ENCODE measurements around the gene WDR70.

The WDR70 gene

GRCh38 chr5:37428044-37428443, 48.9 kb downstream of the WDR70 start:
- no peaks in the 10 kb centered on the region for H3K9me2 ChIP-seq (replicated peaks; ENCODE audit: insufficient read depth, low read length)
- no peaks in the 10 kb centered on the region for H3F3A ChIP-seq (ENCODE audit: insufficient read depth)
- H3K9ac ChIP-seq (ENCODE audit: low read length) = no peak overlapping the region
- no peaks in the 10 kb centered on the region for H3K79me2 ChIP-seq (ENCODE audit: insufficient read depth, low read length)
- H3K4me2 ChIP-seq (ENCODE audit: low read depth, low read length, poor library complexity, severe bottlenecking) = no peak overlapping the region
- H4K20me1 ChIP-seq (ENCODE audit: low read depth, low read length) = no peaks in the 10 kb centered on the region
- H3K4me3 ChIP-seq (ENCODE audit: insufficient read depth, low read length, poor library complexity, severe bottlenecking) = no peak overlapping the region
- H2AFZ ChIP-seq (ENCODE audit: low read depth, low read length, severe bottlenecking) = no peak overlapping the region
- no peaks in the 10 kb centered on the region for H3K9me3 ChIP-seq (ENCODE audit: insufficient read depth, low read length)
- TF ChIP-seq EZH2phosphoT487 (conservative IDR thresholded peaks at IDR 0.05; ENCODE audit: low read length) (no peak), CTCF (IDR thresholded peaks at IDR 0.05; ENCODE audit: insufficient read depth, low read length, poor library complexity, severe bottlenecking) (no peak)
- no peak overlapping the region for H3K27ac ChIP-seq (ENCODE audit: low read depth, low read length)
- H3K27me3 ChIP-seq (ENCODE audit: low read length) = no peaks in the 10 kb centered on the region
- H3K36me3 ChIP-seq (ENCODE audit: low read length) = no peaks in the 10 kb centered on the region

- Histone ChIP-seq H4K20me1 (ENCODE audit: low read depth, low read length) (no peaks in the 10 kb centered on the region), H3K9me2 (replicated peaks; ENCODE audit: insufficient read depth, low read length) (no peaks in the 10 kb centered on the region), H3K4me2 (ENCODE audit: low read depth, low read length, poor library complexity, severe bottlenecking) (no peak overlapping the region), H3K36me3 (ENCODE audit: low read length) (peaks cover 5% of the 10 kb centered on the region; the same call in 1 of the 2 replicates), H3K27ac (ENCODE audit: low read depth, low read length) (no peak overlapping the region), H3F3A (ENCODE audit: insufficient read depth) (no peaks in the 10 kb centered on the region), H3K27me3 (ENCODE audit: low read length) (no peaks in the 10 kb centered on the region), H3K9me3 (ENCODE audit: insufficient read depth, low read length) (no peaks in the 10 kb centered on the region), H3K9ac (ENCODE audit: low read length) (no peak overlapping the region), H2AFZ (ENCODE audit: low read depth, low read length, severe bottlenecking) (no peak overlapping the region), H3K4me3 (ENCODE audit: insufficient read depth, low read length, poor library complexity, severe bottlenecking) (no peak overlapping the region), H3K79me2 (ENCODE audit: insufficient read depth, low read length) (no peaks in the 10 kb centered on the region)
- TF ChIP-seq EZH2phosphoT487 (conservative IDR thresholded peaks at IDR 0.05; ENCODE audit: low read length) (no peak), CTCF (IDR thresholded peaks at IDR 0.05; ENCODE audit: insufficient read depth, low read length, poor library complexity, severe bottlenecking) (no peak)
Observed at GRCh38 chr5:37435261-37435660, 56.1 kb downstream of the WDR70 start.

DNA sequence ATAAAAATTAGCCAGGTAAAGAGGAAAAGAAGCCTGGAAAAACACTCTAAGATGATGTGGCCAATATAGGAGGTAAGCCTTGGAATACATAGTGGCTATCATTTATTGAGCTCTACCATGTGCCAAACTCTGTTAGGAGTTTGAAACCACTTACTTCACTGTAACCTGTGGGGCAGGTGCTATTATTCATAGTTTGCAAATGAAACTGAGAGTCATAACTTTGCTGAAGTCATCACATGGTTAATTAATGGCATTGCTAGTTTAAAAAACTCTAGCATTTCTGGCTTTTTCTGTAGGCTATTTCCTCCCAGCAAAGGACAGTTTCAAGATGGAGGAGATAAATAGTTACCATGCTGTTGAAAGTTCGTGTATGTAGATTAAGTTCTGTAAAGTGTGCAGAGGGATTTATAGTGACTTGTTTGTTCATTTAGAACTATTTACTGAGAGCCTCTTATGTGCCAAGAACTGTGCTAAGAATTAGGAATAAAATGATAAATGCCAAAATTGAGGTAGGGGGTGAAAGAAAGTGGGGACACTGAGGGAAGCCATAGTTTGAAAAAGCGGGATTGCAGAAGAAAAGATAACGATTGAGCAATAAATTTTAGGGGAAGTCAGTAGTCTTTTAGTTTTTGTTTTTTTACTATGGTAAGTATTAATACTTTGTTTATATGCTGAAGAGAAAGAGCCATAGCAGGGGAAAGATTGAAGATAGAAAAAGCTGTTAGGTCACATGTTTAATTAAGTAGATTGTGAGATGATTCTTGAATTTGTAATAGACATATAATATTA, 57.2 kb downstream of the WDR70 start:
- H4K20me1 ChIP-seq (ENCODE audit: low read depth, low read length) = no peaks in the 10 kb centered on the region
- H3K27me3 ChIP-seq (ENCODE audit: low read length) = no peaks in the 10 kb centered on the region
- H3F3A ChIP-seq (ENCODE audit: insufficient read depth) = no peaks in the 10 kb centered on the region
- no peaks in the 10 kb centered on the region for H3K9me3 ChIP-seq (ENCODE audit: insufficient read depth, low read length)
- H3K4me3 ChIP-seq (ENCODE audit: insufficient read depth, low read length, poor library complexity, severe bottlenecking) = no peak overlapping the region
- no peak overlapping the region for H3K4me2 ChIP-seq (ENCODE audit: low read depth, low read length, poor library complexity, severe bottlenecking)
- H3K9me2 ChIP-seq (replicated peaks; ENCODE audit: insufficient read depth, low read length) = no peaks in the 10 kb centered on the region
- no peak overlapping the region for H2AFZ ChIP-seq (ENCODE audit: low read depth, low read length, severe bottlenecking)
- TF ChIP-seq EZH2phosphoT487 (conservative IDR thresholded peaks at IDR 0.05; ENCODE audit: low read length) = no peak
- TF ChIP-seq CTCF (IDR thresholded peaks at IDR 0.05; ENCODE audit: insufficient read depth, low read length, poor library complexity, severe bottlenecking) = no peak
- H3K36me3 ChIP-seq (ENCODE audit: low read length) = peaks cover 5% of the 10 kb centered on the region; the same call in 1 of the 2 replicates
- no peak overlapping the region for H3K9ac ChIP-seq (ENCODE audit: low read length)
- H3K79me2 ChIP-seq (ENCODE audit: insufficient read depth, low read length) = no peaks in the 10 kb centered on the region
- H3K27ac ChIP-seq (ENCODE audit: low read depth, low read length) = no peak overlapping the region
